Panc1 (cell line): Measurements from ENCODE around the gene H6PD.

ENCODE experiments used
- POLR2AphosphoS5 ChIP-seq: IDR thresholded peaks from 2 replicates; pipeline ENCODE4 v1.6.1; 2012; ENCODE audit warnings: mild to moderate bottlenecking, low read depth, low read length, moderate library complexity
- SIN3A ChIP-seq: IDR thresholded peaks from 2 replicates; pipeline ENCODE4 v1.6.1; 2012; ENCODE audit warnings: low read depth, mild to moderate bottlenecking, low read length, moderate library complexity, borderline replicate concordance; ENCODE audit not compliant: insufficient read depth
- TF ChIP-seq, protein P1 (sequence below): fragments of 450-650 bp; IDR thresholded peaks from 2 replicates; pipeline ENCODE4 v1.5.1; 2017; ENCODE audit warnings: mild to moderate bottlenecking

DNA sequence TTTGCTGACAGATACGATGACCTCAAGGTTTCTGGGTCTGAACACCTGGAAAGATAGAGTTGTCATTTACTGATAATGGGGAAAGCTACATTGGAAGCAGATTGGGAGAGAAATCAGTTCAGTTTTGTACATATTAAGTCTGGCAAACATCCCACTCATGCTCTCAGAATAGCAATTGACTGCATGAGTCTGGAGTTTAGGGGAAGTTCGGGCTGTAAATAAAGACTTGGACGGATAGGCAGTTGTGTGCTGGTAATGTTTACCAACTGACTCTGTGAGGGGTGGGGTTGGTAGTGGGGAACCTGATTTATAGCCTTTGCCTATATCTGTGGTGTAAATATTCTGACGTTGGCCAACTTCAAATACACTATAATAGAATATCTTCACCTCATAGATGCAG, 4.0 kb downstream of the H6PD start:
- TF ChIP-seq, protein P1, sequence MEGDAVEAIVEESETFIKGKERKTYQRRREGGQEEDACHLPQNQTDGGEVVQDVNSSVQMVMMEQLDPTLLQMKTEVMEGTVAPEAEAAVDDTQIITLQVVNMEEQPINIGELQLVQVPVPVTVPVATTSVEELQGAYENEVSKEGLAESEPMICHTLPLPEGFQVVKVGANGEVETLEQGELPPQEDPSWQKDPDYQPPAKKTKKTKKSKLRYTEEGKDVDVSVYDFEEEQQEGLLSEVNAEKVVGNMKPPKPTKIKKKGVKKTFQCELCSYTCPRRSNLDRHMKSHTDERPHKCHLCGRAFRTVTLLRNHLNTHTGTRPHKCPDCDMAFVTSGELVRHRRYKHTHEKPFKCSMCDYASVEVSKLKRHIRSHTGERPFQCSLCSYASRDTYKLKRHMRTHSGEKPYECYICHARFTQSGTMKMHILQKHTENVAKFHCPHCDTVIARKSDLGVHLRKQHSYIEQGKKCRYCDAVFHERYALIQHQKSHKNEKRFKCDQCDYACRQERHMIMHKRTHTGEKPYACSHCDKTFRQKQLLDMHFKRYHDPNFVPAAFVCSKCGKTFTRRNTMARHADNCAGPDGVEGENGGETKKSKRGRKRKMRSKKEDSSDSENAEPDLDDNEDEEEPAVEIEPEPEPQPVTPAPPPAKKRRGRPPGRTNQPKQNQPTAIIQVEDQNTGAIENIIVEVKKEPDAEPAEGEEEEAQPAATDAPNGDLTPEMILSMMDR = no peak
- TF ChIP-seq POLR2AphosphoS5 = no peak
- TF ChIP-seq SIN3A = no peak
